Measurements from ENCODE around the gene FOXS1.

The FOXS1 gene

DNA sequence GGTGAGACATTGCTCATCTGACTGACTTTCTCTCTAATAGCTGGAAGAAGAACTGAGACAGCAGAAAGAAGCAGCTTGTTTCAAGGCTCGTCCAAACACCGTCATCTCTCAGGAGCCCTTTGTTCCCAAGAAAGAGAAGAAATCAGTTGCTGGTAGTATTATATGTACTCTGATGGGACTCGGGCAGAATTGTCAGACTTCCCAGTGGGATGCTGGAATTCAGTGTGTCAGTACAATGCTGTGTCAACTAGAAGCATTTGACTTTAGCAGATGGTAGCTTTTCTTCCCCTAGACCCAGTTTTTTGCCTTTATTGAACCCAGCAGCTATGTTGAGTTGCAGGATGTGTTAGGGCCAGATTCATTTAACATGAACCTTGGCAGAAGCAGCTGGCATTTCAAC lies 48.0 kb downstream of the FOXS1 start:
- no peak for DNase-seq (ENCODE audit: low read depth, low spot score)

Measured in smooth muscle cell of the brain vasculature (primary cell).